GM12878 (cell line): ENCODE data around the gene LRRC63. TPM values are rescaled to one million over a fixed set of nuclear protein-coding genes. Genes with fewer than 3 reads are reported as not detected.

Source experiments
- ATAC-seq: fragments of 200-7000 bp; cut with Tn5 transposase; 3 replicates; pipeline ENCODE4 v1.9.1; 2020; ENCODE audit warnings: mild to moderate bottlenecking, moderate library complexity
- BruUV-seq: library from RNA; stranded (reverse); fragments of 400-500 nt; replicated peaks from 2 replicates; lab custom pipeline; 2021; lab: Mats Ljungman, UMichigan
- CTCF ChIA-PET: fragments of 300-600 bp; sonication (Branson Sonifier 250); formaldehyde crosslinking; extraction: SDS; loops from one replicate; lab custom pipeline; 2021; ENCODE audit warnings: inconsistent platforms; lab: Yijun Ruan, JAX
- POLR2A ChIA-PET: fragments of 350-600 bp; formaldehyde crosslinking; extraction: SDS; loops from one replicate; lab custom pipeline; 2021; ENCODE audit warnings: inconsistent platforms; lab: Charles Lee
- RAD21 ChIA-PET: fragments of 300-600 bp; sonication (Branson Sonifier 250); formaldehyde crosslinking; loops from one replicate; lab custom pipeline; 2023; ENCODE audit warnings: antibody characterized with exemption; ENCODE audit not compliant: unreplicated experiment; lab: Charles Lee
- SMC1A ChIA-PET: fragments of 300-600 bp; sonication (Branson Sonifier 250); formaldehyde crosslinking; loops from one replicate; lab custom pipeline; 2023; ENCODE audit not compliant: unreplicated experiment, uncharacterized antibody; lab: Charles Lee
- DNase-seq: peaks from one replicate; pipeline ENCODE4 v3.0.0-alpha.2; 2011; ENCODE audit warnings: low read depth, low spot score
- FAIRE-seq: peaks from 3 replicates; lab custom pipeline; 2011; peaks lifted over from hg19 to GRCh38; lab: Jason Lieb, UNC
- H2AFZ ChIP-seq: 2 replicates; pipeline ENCODE4 v1.6.0; 2011; ENCODE audit warnings: low read depth, low read length, control low read depth; ENCODE audit not compliant: control insufficient read depth
- H3K27ac ChIP-seq: 2 replicates; pipeline ENCODE4 v1.5.1; 2011; ENCODE audit warnings: control low read depth; ENCODE audit not compliant: control insufficient read depth, insufficient read depth
- H3K27me3 ChIP-seq, 2 experiments: replicated peaks in 1 of 2; 2 replicates each; pipeline versions ENCODE4 v1.6.0 to v1.6.1; 2011; ENCODE audit warnings: low read length in 1 of 2; ENCODE audit not compliant: control insufficient read depth in 2 of 2, insufficient read depth in 2 of 2
- H3K36me3 ChIP-seq, 2 experiments: 2 replicates each; pipeline ENCODE4 v1.5.1; 2011; ENCODE audit warnings: low read length in 1 of 2; ENCODE audit not compliant: control insufficient read depth in 2 of 2, insufficient read depth in 2 of 2
- H3K4me1 ChIP-seq: 2 replicates; pipeline ENCODE4 v1.6.1; 2011; ENCODE audit warnings: mild to moderate bottlenecking, low read length, moderate library complexity, mixed read lengths; ENCODE audit not compliant: control insufficient read depth, insufficient read depth
- H3K4me2 ChIP-seq: 2 replicates; pipeline ENCODE4 v1.6.0; 2011; ENCODE audit warnings: control low read depth; ENCODE audit not compliant: control insufficient read depth, insufficient read depth
- H3K4me3 ChIP-seq: fragments of 200-600 bp; sonication (generic); 2 replicates; pipeline ENCODE4 v1.5.1; 2016
- H3K79me2 ChIP-seq: 2 replicates; pipeline ENCODE4 v1.6.0; 2011; ENCODE audit warnings: low read length; ENCODE audit not compliant: control insufficient read depth, insufficient read depth
- H3K9ac ChIP-seq: 2 replicates; pipeline ENCODE4 v1.8.0; 2011; ENCODE audit warnings: low read length, control low read depth, mixed read lengths; ENCODE audit not compliant: control insufficient read depth, insufficient read depth
- H3K9me3 ChIP-seq: replicated peaks from 3 replicates; pipeline ENCODE4 v1.5.1; 2011; ENCODE audit warnings: mild to moderate bottlenecking, low read length; ENCODE audit not compliant: control insufficient read depth, insufficient read depth
- H4K20me1 ChIP-seq: 2 replicates; pipeline ENCODE4 v1.6.0; 2011; ENCODE audit not compliant: control insufficient read depth, insufficient read depth
- BMI1 ChIP-seq: fragments of 450-650 bp; IDR thresholded peaks from 2 replicates; pipeline ENCODE4 v1.6.1; 2016; ENCODE audit warnings: mild to moderate bottlenecking, moderate library complexity, borderline replicate concordance
- JUNB ChIP-seq: IDR thresholded peaks from 2 replicates; pipeline ENCODE4 v1.6.1; 2016; ENCODE audit warnings: antibody characterized with exemption, mild to moderate bottlenecking
- NFXL1 ChIP-seq: fragments of 450-650 bp; IDR thresholded peaks from 2 replicates; pipeline ENCODE4 v1.6.1; 2017; ENCODE audit warnings: antibody characterized with exemption, mild to moderate bottlenecking, borderline replicate concordance
- POLR2A ChIP-seq: IDR thresholded peaks from 2 replicates; pipeline ENCODE4 v1.6.1; 2011; ENCODE audit warnings: low read depth, mild to moderate bottlenecking, low read length
- SPI1 ChIP-seq: IDR thresholded peaks from 2 replicates; pipeline ENCODE4 v1.6.1; 2011; ENCODE audit warnings: low read depth, mild to moderate bottlenecking, low read length, moderate library complexity, borderline replicate concordance; ENCODE audit not compliant: insufficient read depth
- SRF ChIP-seq, 2 experiments: IDR thresholded peaks; 2 replicates each; pipeline ENCODE4 v1.6.1; 2011; ENCODE audit warnings: low read depth in 2 of 2, low read length in 2 of 2, mild to moderate bottlenecking in 1 of 2, moderate library complexity in 1 of 2
- ZNF24 ChIP-seq: fragments of 450-650 bp; IDR thresholded peaks from 2 replicates; pipeline ENCODE4 v1.6.1; 2017; ENCODE audit warnings: antibody characterized with exemption, mild to moderate bottlenecking
- WGBS: methylation state at CpG from one replicate; pipeline ENCODE4 v1.1.6; 2016; ENCODE audit warnings: low lambda C conversion rate; ENCODE audit not compliant: insufficient replicate concordance, insufficient coverage; ENCODE audit errors: missing lambda C conversion rate; 5-methylcytosine and 5-hydroxymethylcytosine counted together
- in situ Hi-C: fragments of 300-500 bp; cut with MboI; formaldehyde crosslinking; loops from 9 replicates; pipeline ENCODE4 v1.14.3; 2018; ENCODE audit warnings: mixed read lengths
- intact Hi-C: fragments of 100-400 bp; cut with micrococcal nuclease; formaldehyde crosslinking; loops from one replicate; pipeline ENCODE4 v1.14.2; 2022; ENCODE audit not compliant: unreplicated experiment
- polyA plus RNA-seq, 11 experiments: library from polyadenylated mRNA; depleted of rRNA in 4 of 11; unstranded in 6 of 11; stranded (reverse) in 5 of 11; fragments of >200 nt; fragmentation: Nextera tagmentation in 4 of 11; fragmentation: Illumina TruSeq in 1 of 11; extraction: Ambion mirVana in 4 of 11; extraction: Trizol in 1 of 11; gene quantifications; 1 replicate in 1 of 11; 2 replicates in 10 of 11; pipeline versions ENCODE4 v1.2.1 to v1.2.3, GENCODE V29; 2011 to 2016; ENCODE audit warnings: inconsistent platforms in 2 of 11, missing spikeins in 2 of 11, low read depth in 1 of 11
- total RNA-seq, 4 experiments: library from RNA; depleted of rRNA in 3 of 4; stranded (reverse); fragments of >200 nt in 3 of 4; fragmentation: Illumina TruSeq in 1 of 4; extraction: Trizol in 1 of 4; gene quantifications; 2 replicates each; pipeline versions ENCODE4 v1.2.1 to v1.2.3, GENCODE V29; 2013 to 2021
- TF ChIP-seq, protein P1 (sequence below): IDR thresholded peaks from 2 replicates; pipeline ENCODE4 v1.6.1; 2011; ENCODE audit warnings: mild to moderate bottlenecking, low read depth, low read length, moderate library complexity; ENCODE audit not compliant: insufficient replicate concordance

LRRC63 gene
- total and polyA plus RNA-seq, 10 of the 15 experiments (the other 5 are each of a cell fraction or from before 2014, with no cell fraction given): 0.34 to 0.98 (median 0.76) TPM; not detected in 1

- Histone ChIP-seq H2AFZ (no peak overlapping the region), H3K27me3 (no peaks in the 10 kb centered on the region), H3K4me1 (peaks cover 52% of the 10 kb centered on the region), H3K9ac (peak overlapping the region; percentile 66), H3K27ac (peak overlapping the region; percentile 71)
- ChIA-PET SMC1A (interaction anchor here (1.9 to 16.5 kb wide), 3 partner anchors 5 to 45 kb away, joined by 4 to 295 read pairs (median 295); partner anchors contain the start of gene LCP1), CTCF (interaction anchor here (1.1 to 17.1 kb wide), 8 partner anchors 8 to 150 kb away, joined by 3 to 172 read pairs (median 3); partner anchors contain the start of gene LCP1)
- 0% methylated on average over 4 of the region's 4 CpGs for WGBS
- in situ Hi-C loops: loop anchor here (10.0 kb wide), 2 partner anchors 384 to 466 kb away; partner anchors contain the start of genes CBY2 and LRCH1
- DNase-seq: no peak
- FAIRE-seq: no peak
- no TSS peak for BruUV-seq
- ATAC-seq: no peak
- TF ChIP-seq JUNB: no peak
- TF ChIP-seq ZNF24: no peak
- TF ChIP-seq SPI1: no peak
- TF ChIP-seq POLR2A: no peak
- no peak for TF ChIP-seq BMI1
- TF ChIP-seq, protein P1, sequence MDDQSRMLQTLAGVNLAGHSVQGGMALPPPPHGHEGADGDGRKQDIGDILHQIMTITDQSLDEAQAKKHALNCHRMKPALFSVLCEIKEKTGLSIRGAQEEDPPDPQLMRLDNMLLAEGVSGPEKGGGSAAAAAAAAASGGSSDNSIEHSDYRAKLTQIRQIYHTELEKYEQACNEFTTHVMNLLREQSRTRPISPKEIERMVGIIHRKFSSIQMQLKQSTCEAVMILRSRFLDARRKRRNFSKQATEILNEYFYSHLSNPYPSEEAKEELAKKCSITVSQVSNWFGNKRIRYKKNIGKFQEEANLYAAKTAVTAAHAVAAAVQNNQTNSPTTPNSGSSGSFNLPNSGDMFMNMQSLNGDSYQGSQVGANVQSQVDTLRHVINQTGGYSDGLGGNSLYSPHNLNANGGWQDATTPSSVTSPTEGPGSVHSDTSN: no peak
- no peak for TF ChIP-seq NFXL1
- TF ChIP-seq SRF (IDR thresholded peaks at IDR 0.05; ENCODE audit: low read depth in 2 of 2, low read length in 2 of 2): no peak
- TF ChIP-seq, all 136 proteins: peak for 0
- no peaks in the 10 kb centered on the region for H3K9me3 ChIP-seq
- ChIA-PET RAD21 (interaction anchor here (1.1 to 9.7 kb wide), 2 partner anchors 7 to 474 kb away, joined by 3 to 184 read pairs; partner anchors contain the start of gene LCP1), POLR2A (interaction anchor here (0.5 to 5.1 kb wide), 3 partner anchors 10 to 459 kb away, joined by 3 to 52 read pairs (median 3); partner anchors contain the start of gene LCP1)
- peak overlapping the region; percentile 99 for H3K4me2 ChIP-seq
- peaks cover 12 to 29% of the 10 kb centered on the region in 2 experiments for H3K36me3 ChIP-seq
- peaks cover 100% of the 10 kb centered on the region for H3K79me2 ChIP-seq
- intact Hi-C loops: loop anchor here (10.0 kb wide), 1 partner anchor 404 kb away; no protein-coding TSS in a partner anchor
- H3K4me3 ChIP-seq: peak overlapping the region; percentile 72
- H4K20me1 ChIP-seq: peaks cover 25% of the 10 kb centered on the region
Observed at GRCh38 chr13:46171217-46171616, 40.5 kb upstream of the LRRC63 start.
